Measurements from ENCODE around the gene TBC1D8B.

- TF ChIP-seq CTCF (IDR thresholded peaks at IDR 0.05; ENCODE audit: poor library complexity) = no peak
- TF ChIP-seq EZH2 (IDR thresholded peaks at IDR 0.05; ENCODE audit: borderline replicate concordance) = no peak
Measured at GRCh38 chrX:106889468-106889867, 87.0 kb downstream of the TBC1D8B start.
